DOHH2 (cell line): ENCODE measurements around the gene GNAT1.

ENCODE experiments used
- H3F3A ChIP-seq: fragments of 200-600 bp; sonication (generic), shearing (Covaris generic); 2 replicates; pipeline ENCODE4 v1.6.0; 2016; ENCODE audit warnings: antibody characterized with exemption, mild to moderate bottlenecking; ENCODE audit not compliant: control insufficient read depth, insufficient read depth
- H3K27ac ChIP-seq: fragments of 200-600 bp; sonication (generic); 2 replicates; pipeline ENCODE4 v1.5.1; 2014; ENCODE audit warnings: low read depth, mild to moderate bottlenecking, low read length, moderate library complexity
- H3K27me3 ChIP-seq: fragments of 200-600 bp; sonication (generic); 2 replicates; pipeline ENCODE4 v1.6.1; 2014; ENCODE audit warnings: mild to moderate bottlenecking, low read length, mixed read lengths; ENCODE audit not compliant: control insufficient read depth
- H3K36me3 ChIP-seq: fragments of 200-600 bp; sonication (generic); 2 replicates; pipeline ENCODE4 v1.6.1; 2014; ENCODE audit warnings: mild to moderate bottlenecking, low read length, moderate library complexity, mixed read lengths; ENCODE audit not compliant: control insufficient read depth
- H3K4me1 ChIP-seq: fragments of 200-600 bp; sonication (generic); 2 replicates; pipeline ENCODE4 v1.6.1; 2014; ENCODE audit warnings: mild to moderate bottlenecking, low read length, mixed read lengths; ENCODE audit not compliant: control insufficient read depth
- H3K4me2 ChIP-seq: fragments of 200-600 bp; sonication (generic); 2 replicates; pipeline ENCODE4 v1.6.0; 2014; ENCODE audit warnings: mild to moderate bottlenecking, low read length, moderate library complexity
- H3K4me3 ChIP-seq: fragments of 200-600 bp; sonication (generic); 2 replicates; pipeline ENCODE4 v1.5.1; 2014; ENCODE audit warnings: mild to moderate bottlenecking, low read length, mixed read lengths
- H3K79me2 ChIP-seq: fragments of 200-600 bp; sonication (generic); 2 replicates; pipeline ENCODE4 v1.6.1; 2014; ENCODE audit warnings: mild to moderate bottlenecking, low read length, mixed read lengths; ENCODE audit not compliant: control insufficient read depth
- H3K9me2 ChIP-seq: fragments of 200-600 bp; sonication (generic); replicated peaks from 2 replicates; pipeline ENCODE4 v1.6.1; 2014; ENCODE audit warnings: mild to moderate bottlenecking, low read length, mixed read lengths; ENCODE audit not compliant: control insufficient read depth
- H3K9me3 ChIP-seq: fragments of 200-600 bp; sonication (generic); 2 replicates; pipeline ENCODE4 v1.6.1; 2014; ENCODE audit warnings: antibody characterized with exemption, low read length, mixed read lengths; ENCODE audit not compliant: control insufficient read depth, insufficient read depth
- H4K20me1 ChIP-seq: fragments of 200-600 bp; sonication (generic); 2 replicates; pipeline ENCODE4 v1.6.0; 2014; ENCODE audit warnings: low read depth, mild to moderate bottlenecking, antibody characterized with exemption, low read length, moderate library complexity; ENCODE audit not compliant: control insufficient read depth, insufficient read depth
- EZH2phosphoT487 ChIP-seq: fragments of 200-600 bp; sonication (generic); IDR thresholded peaks from 2 replicates; pipeline ENCODE4 v1.6.1; 2017; ENCODE audit warnings: borderline replicate concordance, mild to moderate bottlenecking, antibody characterized with exemption, low read length, moderate library complexity, mixed read lengths
- TF ChIP-seq, protein P1 (sequence below): fragments of 200-600 bp; sonication (generic); IDR thresholded peaks from one replicate; pipeline ENCODE4 v1.5.1; 2014; ENCODE audit warnings: antibody characterized with exemption, mild to moderate bottlenecking, low read depth, low read length; ENCODE audit not compliant: poor library complexity, severe bottlenecking

Gene GNAT1

DNA sequence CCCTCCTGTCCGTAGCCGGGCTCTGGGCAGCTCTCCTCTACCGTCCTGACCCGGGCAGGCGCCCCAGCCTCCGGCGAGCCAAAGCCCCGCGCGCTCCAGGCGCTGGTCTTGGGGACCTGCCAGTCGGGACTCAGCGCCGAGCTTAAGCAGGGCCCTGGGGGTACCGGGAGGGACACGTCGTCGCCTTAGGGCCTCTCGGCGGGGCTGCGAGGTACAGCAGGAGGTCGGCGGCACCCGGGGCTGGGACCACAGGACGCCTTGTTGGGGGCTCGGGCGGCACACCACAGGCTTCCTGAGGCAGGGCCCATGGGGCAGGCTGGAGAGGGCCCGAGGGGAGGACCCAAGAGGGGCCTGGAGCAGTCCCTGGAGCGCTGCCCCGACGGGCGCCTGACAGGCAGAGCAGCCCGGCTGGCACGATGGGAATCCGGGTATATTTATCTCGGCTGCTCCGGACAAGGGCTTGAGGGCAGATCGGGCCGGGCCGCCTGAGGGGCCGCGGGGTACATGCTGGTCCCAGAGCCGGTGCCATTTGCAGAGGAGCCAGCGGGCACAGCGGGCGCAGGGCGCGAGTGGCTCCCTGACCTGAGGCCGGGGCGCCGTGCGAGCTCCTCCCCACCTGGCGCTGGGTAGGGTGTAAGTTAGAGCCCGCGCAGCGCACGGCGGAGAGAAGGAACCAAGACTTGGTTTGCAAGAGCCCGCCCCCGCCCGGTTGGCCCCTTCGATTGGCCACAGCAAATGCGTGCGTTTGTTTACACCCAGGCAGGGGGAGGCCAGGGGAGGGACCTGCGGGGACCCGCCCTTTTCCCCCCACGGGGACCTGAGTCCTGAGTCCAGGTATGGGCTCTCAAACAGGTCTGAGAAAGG is 14.2 kb downstream of the GNAT1 start:
- H4K20me1 ChIP-seq: 0 out of 2 replicates have a peak, but pooled peaks cover under 1% of the 10 kb centered on the region
- H3K4me1 ChIP-seq: 0 out of 2 replicates have a peak, but pooled peaks cover 3% of the 10 kb centered on the region
- H3K4me3 ChIP-seq: no peak overlapping the region
- H3K27ac ChIP-seq: no peak overlapping the region
- H3K36me3 ChIP-seq: no peaks in the 10 kb centered on the region
- no peaks in the 10 kb centered on the region for H3F3A ChIP-seq
- TF ChIP-seq, protein P1, sequence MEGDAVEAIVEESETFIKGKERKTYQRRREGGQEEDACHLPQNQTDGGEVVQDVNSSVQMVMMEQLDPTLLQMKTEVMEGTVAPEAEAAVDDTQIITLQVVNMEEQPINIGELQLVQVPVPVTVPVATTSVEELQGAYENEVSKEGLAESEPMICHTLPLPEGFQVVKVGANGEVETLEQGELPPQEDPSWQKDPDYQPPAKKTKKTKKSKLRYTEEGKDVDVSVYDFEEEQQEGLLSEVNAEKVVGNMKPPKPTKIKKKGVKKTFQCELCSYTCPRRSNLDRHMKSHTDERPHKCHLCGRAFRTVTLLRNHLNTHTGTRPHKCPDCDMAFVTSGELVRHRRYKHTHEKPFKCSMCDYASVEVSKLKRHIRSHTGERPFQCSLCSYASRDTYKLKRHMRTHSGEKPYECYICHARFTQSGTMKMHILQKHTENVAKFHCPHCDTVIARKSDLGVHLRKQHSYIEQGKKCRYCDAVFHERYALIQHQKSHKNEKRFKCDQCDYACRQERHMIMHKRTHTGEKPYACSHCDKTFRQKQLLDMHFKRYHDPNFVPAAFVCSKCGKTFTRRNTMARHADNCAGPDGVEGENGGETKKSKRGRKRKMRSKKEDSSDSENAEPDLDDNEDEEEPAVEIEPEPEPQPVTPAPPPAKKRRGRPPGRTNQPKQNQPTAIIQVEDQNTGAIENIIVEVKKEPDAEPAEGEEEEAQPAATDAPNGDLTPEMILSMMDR: no peak
- peak; percentile 92; the same call in 1 of the 2 replicates for TF ChIP-seq EZH2phosphoT487
- peaks cover 66% of the 10 kb centered on the region for H3K27me3 ChIP-seq
- no peaks in the 10 kb centered on the region for H3K9me3 ChIP-seq
- no peak overlapping the region for H3K4me2 ChIP-seq
- no peaks in the 10 kb centered on the region for H3K79me2 ChIP-seq
- no peaks in the 10 kb centered on the region for H3K9me2 ChIP-seq

- peaks cover 55% of the 10 kb centered on the region for H3K27me3 ChIP-seq
- no peaks in the 10 kb centered on the region for H3F3A ChIP-seq
- H3K79me2 ChIP-seq: no peaks in the 10 kb centered on the region
- 0 out of 2 replicates have a peak, but pooled peaks cover 3% of the 10 kb centered on the region for H3K4me1 ChIP-seq
- no peak overlapping the region for H3K4me2 ChIP-seq
- no peaks in the 10 kb centered on the region for H3K9me3 ChIP-seq
- no peaks in the 10 kb centered on the region for H3K36me3 ChIP-seq
- H3K4me3 ChIP-seq: no peak overlapping the region
- H4K20me1 ChIP-seq: 0 out of 2 replicates have a peak, but pooled peaks cover 3% of the 10 kb centered on the region
- TF ChIP-seq, protein P1: no peak
- TF ChIP-seq EZH2phosphoT487: no peak
- H3K9me2 ChIP-seq: no peaks in the 10 kb centered on the region
- no peak overlapping the region for H3K27ac ChIP-seq
These were observed 16.1 kb downstream of the GNAT1 start for GRCh38 chr3:50207359-50208042.

DNA sequence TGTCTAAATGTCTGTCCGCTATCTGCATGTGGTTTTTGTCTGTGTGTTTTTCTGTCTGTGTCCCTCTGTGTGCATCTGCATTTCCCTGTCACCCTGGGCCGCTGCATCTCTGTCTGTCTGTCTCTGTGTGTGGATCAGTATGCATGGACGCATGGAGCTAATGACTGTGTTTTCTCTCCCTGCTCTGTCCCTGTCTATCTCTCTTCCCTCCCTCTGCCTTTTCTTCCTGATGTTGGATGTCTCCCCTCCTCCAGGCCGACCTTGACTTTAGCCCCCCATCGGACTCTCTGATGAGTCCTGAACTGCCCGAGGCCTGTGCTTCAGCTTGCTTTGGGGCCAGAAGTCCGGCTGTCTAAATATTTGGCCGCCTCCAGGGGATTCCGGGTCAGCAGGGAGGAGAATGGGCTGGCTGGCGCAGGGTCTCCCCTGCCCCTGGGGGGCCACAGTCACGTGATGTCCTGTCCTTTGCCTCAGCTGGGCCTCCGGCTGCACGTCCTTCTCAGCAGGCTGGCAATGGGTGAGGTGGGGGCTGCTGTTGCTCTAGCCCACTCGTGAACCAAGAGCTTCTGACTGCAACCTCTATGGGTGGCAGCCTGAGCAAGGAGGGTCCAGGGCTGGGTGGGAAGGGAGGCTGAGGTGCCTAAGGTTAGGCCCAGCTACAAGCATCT is 17.4 kb downstream of the GNAT1 start:
- Histone ChIP-seq H4K20me1 (0 out of 2 replicates have a peak, but pooled peaks cover 3% of the 10 kb centered on the region), H3F3A (no peaks in the 10 kb centered on the region), H3K9me3 (no peaks in the 10 kb centered on the region), H3K27ac (no peak overlapping the region), H3K9me2 (no peaks in the 10 kb centered on the region), H3K79me2 (no peaks in the 10 kb centered on the region), H3K4me3 (no peak overlapping the region), H3K36me3 (no peaks in the 10 kb centered on the region), H3K4me2 (no peak overlapping the region), H3K4me1 (0 out of 2 replicates have a peak, but pooled peaks cover 3% of the 10 kb centered on the region), H3K27me3 (peaks cover 42% of the 10 kb centered on the region)
- TF ChIP-seq, protein P1: no peak
- TF ChIP-seq EZH2phosphoT487: no peak
